CD4-positive, alpha-beta T cell treated with Interleukin-15 for 1 hour (primary cell): ENCODE measurements around the gene CFB.
"Not testable (repeated sequence)": the region's sequence is repeated elsewhere in the genome, so short reads cannot be mapped to it uniquely, and the experiment has no call there.

ENCODE experiments used
- DNase-seq: peaks from one replicate; pipeline ENCODE4 v3.0.0-alpha.2; 2020

The CFB gene

DNA sequence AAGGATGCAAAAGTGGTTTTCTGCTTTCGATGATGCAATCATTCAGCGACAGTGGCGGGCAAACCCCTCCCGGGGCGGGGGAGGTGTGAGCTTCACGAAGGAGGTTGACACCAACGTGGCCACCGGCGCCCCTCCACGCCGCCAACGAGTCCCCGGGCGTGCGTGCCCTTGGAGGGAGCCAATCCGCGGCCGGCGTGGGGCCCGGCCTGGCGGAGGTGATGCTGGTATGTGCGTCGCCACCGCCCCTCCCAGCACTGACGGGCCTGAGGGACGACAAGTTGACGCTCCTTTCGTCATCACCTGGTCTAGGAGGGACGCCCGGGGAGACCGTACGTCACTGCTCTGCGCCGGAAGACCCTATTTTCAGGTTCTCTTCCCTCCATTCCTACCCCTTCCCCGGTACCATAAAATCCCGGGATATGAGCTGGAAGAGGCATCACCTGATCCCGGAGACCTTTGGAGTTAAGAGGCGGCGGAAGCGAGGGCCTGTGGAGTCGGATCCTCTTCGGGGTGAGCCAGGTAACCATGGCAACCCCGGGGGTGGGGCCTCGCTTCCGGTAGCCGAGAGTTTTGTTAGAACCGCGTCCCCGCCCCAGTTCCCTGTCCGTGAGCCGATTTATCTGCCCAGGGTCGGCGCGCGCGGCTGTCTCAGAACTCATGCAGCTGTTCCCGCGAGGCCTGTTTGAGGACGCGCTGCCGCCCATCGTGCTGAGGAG, 26.3 kb downstream of the CFB start, which contains the start of gene DXO:
DXO (minus strand) TSS at position 146 of the 716 bp plus-strand sequence. CDS start 463 bp downstream, outside the sequence.
- peak; percentile 99 for DNase-seq

DNA sequence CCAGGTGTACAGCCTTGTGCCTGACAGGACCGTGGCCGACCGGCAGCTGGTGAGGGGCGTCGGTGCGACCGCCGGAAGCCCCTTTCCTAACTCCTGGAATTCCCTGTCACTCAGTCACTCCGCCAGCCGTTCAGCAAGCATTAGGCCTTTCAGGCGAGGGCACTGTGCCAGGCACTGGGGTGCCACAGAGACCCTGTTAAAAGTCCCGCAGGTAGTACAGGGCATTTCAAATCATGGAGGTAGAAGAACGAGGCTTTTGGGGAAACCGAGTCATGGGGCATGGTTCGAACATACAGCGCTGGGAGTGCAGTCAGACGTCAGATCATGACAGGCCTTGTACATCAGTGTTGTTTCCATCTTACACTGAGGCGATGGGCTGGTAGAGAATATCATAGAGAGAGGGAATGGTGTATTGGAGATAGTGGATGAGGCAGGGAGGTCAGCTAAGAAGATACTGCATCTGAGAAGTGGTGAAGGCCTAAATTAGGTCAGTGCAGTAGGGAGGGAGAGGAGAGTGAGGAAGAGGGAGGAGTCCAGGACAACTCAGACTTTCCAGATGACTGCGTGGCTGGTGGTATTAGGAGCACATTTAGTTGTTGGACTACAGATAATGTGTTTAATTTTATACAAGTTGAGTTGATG, 26.9 kb downstream of the CFB start:
- DNase-seq, result no peak

DNA sequence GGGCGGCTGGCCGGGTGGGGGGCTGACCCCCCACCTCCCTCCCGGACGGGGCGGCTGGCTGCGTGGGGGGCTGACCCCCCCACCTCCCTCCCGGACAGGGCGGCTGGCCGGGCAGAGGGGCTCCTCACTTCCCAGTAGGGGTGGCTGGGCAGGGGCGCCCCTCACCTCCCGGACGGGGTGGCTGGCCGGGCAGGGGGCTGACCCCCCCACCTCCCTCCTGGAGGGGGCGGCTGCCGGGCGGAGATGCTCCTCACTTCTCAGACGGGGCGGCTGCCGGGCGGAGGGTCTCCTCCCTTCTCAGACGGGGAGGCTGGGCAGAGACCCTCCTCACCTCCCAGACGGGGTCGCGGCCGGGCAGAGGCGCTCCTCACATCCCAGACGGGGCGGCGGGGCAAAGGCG, 30.2 kb downstream of the CFB start:
- DNase-seq, result not testable (repeated sequence)

DNA sequence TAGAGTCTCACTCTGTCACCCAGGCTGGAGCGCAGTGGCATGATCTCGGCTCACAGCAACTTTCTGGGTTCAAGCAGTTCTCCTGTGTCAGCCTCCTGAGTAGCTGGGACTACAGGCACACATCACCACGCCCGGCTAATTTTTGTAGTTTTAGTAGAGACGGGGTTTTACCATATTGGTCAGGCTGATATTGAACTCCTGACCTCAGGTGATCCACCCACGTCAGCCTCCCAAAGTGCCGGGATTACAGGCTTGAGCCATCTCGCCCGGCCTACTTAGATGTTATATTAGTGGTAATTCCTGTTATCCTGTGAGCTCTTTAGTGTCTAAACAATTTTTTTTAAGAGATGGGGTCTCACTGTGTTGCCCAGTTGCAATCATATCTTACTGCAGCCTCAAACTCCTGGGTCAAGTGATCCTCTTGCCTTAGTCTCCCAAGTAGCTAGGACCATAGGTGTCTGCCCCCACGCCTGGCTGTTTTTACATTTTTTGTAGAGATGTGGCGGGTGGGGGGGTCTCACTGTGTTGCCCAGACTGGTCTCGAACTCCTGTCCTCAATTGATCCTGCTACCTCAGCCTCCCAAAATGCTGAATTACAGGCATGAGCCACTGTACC, 32.0 kb downstream of the CFB start:
- no peak for DNase-seq

DNA sequence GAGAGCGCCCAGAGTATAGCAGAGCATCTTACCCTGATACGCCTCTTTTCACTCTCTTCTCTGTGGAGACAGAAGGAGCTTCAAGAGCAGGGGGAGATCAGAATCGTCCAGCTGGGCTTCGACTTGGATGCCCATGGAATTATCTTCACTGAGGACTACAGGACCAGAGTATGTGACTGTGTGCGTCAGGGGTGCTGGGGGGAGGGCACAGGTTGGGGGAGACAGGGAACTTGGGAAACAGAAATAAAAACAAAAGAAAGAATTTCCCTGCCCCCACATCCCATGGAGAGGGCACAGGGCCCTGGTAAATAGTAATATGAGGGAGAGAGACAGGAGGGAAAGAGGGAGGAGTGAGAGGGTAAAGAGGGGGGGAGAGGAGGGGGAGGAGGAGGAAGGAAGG, 32.9 kb downstream of the CFB start:
- DNase-seq, result no peak

DNA sequence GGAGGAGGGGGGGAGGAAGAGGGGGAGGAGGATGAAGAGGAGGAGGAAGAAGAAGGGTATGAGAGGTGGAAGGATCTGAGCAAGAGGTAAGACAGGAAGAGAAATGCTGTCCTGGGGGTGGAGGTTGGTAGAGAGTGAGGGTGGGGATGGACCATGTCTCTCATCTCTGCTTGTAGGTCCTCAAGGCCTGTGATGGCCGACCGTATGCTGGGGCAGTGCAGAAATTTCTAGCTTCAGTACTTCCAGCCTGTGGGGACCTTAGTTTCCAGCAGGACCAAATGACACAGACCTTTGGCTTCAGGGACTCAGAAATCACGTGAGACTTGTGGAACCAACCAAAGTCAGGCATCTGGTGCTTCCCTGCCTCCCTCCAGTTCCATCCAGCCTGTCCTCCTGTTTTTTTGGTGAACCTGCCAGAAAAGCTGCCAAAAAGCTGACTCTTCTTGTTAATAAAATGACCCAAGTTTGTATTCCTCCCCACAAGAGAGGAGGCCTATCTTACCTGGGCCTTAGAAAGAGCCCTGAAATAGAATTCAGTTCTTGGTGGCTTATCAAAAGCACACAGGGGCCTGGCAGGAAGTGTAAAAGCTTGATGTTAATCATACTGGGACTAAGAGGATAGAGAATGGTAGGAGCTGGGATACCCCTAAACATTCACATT, 33.5 kb downstream of the CFB start:
- no peak for DNase-seq

DNA sequence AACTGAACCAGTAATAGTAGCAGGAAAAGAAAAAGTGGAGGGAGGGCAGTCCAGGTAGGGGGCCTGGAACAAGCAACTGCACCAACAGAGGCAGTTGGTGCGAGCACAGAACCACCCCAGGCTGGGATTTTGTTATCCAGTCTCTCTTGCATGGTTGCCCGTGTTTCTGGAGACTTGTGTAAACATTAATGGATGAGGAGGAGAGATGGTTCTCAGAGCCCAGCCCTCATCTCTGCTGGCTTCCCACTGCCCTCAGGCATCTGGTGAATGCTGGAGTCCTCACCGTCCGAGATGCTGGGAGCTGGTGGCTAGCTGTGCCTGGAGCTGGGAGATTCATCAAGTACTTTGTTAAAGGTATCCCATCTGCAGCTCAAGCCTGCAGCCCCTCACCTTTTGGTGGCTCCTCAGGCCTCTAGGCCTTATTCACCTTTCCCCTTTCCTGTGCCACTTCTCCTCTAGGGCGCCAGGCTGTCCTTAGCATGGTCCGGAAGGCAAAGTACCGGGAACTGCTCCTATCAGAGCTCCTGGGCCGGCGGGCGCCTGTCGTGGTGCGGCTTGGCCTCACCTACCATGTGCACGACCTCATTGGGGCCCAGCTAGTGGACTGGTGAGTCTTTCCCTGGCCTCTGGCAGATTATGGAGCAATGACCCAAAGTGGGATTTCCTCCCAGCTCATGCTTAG, 34.4 kb downstream of the CFB start:
- not testable (repeated sequence) for DNase-seq

DNA sequence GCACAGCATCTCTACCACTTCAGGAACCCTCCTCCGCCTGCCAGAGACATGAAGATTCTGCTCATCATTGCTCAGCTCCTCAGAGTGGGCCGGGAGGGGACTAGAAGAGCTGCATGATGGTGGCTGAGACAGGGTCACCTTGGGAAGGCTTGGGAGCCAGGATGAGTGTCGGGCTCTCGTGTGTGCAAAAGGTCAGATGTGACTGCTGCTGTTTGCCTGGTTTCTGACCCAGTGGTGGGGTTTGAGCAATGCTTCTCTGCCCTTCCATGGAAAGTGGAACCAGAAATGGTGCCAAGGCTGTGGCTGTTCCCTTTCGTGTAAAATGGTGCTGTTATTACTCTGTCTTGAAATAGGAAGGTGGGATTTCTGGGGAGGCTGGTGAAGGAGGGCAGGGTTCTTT, 35.1 kb downstream of the CFB start:
- not testable (repeated sequence) for DNase-seq

DNA sequence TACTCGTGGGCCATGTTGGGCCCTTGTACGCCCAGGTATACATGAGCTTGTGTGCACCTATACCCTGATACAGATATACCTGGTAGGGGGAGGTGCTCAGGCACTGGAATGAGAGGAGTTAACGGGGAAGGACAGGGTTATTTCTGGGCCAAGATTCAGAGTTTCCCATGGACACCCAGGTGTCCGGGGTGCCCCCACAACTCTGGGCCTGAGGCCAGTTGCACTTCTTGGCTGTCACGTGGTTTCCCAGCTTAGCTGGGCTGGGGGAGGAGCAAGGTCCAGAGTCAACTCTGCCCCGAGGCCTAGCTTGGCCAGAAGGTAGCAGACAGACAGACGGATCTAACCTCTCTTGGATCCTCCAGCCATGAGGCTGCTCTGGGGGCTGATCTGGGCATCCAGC, 35.8 kb downstream of the CFB start, which contains the start of gene C4A:
C4A (plus strand) TSS at position 314 of the 400 bp plus-strand sequence; CDS start at position 365, 51 bp downstream.
- not testable (repeated sequence) for DNase-seq

DNA sequence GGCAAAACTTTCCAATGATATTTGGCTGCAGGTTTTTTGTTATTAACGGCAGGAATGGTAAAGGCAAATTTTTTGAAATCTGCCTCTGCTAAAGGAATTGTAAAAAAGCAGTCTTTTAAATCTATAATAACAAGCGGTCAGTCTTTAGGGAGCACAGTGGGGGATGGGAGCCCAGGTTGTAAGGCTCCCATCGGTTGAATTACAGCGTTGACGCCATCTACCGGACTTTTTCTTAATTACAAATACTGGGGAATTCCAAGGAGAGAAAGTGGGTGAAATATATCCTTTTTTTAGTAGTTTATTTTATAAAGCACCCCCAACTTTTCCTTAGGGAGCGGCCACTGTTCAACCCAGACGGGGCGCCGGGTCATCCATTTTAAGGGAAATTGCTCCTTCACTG, 43.5 kb downstream of the CFB start:
- not testable (repeated sequence) for DNase-seq

DNA sequence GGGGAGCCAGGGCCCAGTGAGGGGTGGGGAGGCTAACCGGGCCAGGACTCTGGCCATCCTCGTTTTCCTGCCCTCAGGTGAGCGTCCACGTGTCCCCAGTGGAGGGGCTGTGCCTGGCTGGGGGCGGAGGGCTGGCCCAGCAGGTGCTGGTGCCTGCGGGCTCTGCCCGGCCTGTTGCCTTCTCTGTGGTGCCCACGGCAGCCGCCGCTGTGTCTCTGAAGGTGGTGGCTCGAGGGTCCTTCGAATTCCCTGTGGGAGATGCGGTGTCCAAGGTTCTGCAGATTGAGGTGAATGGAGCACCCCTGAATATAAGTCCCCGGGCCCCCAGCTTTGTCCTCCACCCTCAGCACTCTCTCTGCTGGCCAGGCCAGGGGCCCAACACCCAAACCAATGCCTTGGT, 48.5 kb downstream of the CFB start:
- DNase-seq, result peak; percentile 9

DNA sequence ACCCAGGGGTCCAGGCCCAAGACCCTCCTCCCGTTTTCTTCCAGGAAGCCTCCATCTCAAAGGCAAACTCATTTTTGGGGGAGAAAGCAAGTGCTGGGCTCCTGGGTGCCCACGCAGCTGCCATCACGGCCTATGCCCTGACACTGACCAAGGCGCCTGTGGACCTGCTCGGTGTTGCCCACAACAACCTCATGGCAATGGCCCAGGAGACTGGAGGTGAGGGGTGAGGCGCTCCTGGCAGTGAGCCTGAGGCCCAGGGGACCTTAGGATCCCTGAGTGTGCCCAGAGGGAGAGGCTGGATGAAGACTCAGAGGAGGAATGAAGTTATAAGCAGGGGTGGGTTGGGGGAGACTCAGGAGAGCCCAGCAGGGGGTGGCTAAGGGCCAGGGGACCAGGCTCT, 50.5 kb downstream of the CFB start:
- DNase-seq, result not testable (repeated sequence)
